Embryonic facial prominence (tissue), 1 donor: ENCODE measurements around the gene SYPL2.

Experiments
- DNase-seq: peaks from one replicate; pipeline ENCODE4 v3.0.0-alpha.2; 2016; ENCODE audit errors: extremely low spot score

The SYPL2 gene

GRCh38 chr1:109514846-109515245, 48.5 kb downstream of the SYPL2 start:
- DNase-seq, result no peak

GRCh38 chr1:109516872-109517271, 50.5 kb downstream of the SYPL2 start:
- no peak for DNase-seq

- no peak for DNase-seq
These were observed 51.0 kb downstream of the SYPL2 start for GRCh38 chr1:109517337-109517736.

GRCh38 chr1:109521002-109521951, 54.9 kb downstream of the SYPL2 start:
- no peak for DNase-seq

- no peak for DNase-seq
These were observed 55.7 kb downstream of the SYPL2 start for GRCh38 chr1:109522026-109522425.

GRCh38 chr1:109523706-109524105, 57.4 kb downstream of the SYPL2 start:
- no peak for DNase-seq

GRCh38 chr1:109527098-109527811, 60.9 kb downstream of the SYPL2 start:
- DNase-seq, result no peak

- DNase-seq, result no peak
These were observed 61.7 kb downstream of the SYPL2 start for GRCh38 chr1:109527846-109528695.

- DNase-seq, result no peak
These were observed 62.4 kb downstream of the SYPL2 start for GRCh38 chr1:109528712-109529111.

GRCh38 chr1:109529881-109530456, 63.6 kb downstream of the SYPL2 start:
- no peak for DNase-seq

GRCh38 chr1:109530457-109531087, 64.2 kb downstream of the SYPL2 start:
- no peak for DNase-seq

- DNase-seq, result no peak
These were observed 65.0 kb downstream of the SYPL2 start for GRCh38 chr1:109531380-109531779.
